Measurements from ENCODE around the gene PIP5K1B. TPM values are rescaled to one million over a fixed set of nuclear protein-coding genes. Genes with fewer than 3 reads are reported as not detected.

The PIP5K1B gene
- total and polyA plus RNA-seq, 2 donors (not counting 1 experiment from before 2014, with no cell fraction given): under 0.01 to 0.03 TPM

GRCh38 chr9:68832861-68833518, 128.0 kb downstream of the PIP5K1B start:
- H4K20me1 ChIP-seq (ENCODE audit: control insufficient read depth, extremely low read depth, insufficient read depth, low read length): no peaks in the 10 kb centered on the region
- no peaks in the 10 kb centered on the region for H3K36me3 ChIP-seq (ENCODE audit: control insufficient read depth, insufficient read depth, low read length)
- H3K9ac ChIP-seq (ENCODE audit: insufficient read depth, low read length): no peak overlapping the region
- H3K27me3 ChIP-seq (ENCODE audit: control insufficient read depth, insufficient read depth, low read length): no peaks in the 10 kb centered on the region
- no peaks in the 10 kb centered on the region for H3K4me1 ChIP-seq (ENCODE audit: control insufficient read depth, extremely low read depth, insufficient read depth, low read length)
- TF ChIP-seq CTCF (conservative IDR thresholded peaks at IDR 0.05 in 1 of 2, IDR thresholded peaks at IDR 0.05 in 1 of 2; ENCODE audit: low read depth in 1 of 2, low read length in 2 of 2): no peak
- H3K27ac ChIP-seq (ENCODE audit: insufficient read depth, low read length): no peak overlapping the region
- H3K9me3 ChIP-seq (ENCODE audit: control insufficient read depth, insufficient read depth, low read depth, low read length): no peaks in the 10 kb centered on the region
- DNase-seq (ENCODE audit: low read depth in 2 of 2): no peak
- no peak overlapping the region for H3K4me2 ChIP-seq (ENCODE audit: extremely low read depth, insufficient read depth, low read length)
- no peaks in the 10 kb centered on the region for H3K79me2 ChIP-seq (ENCODE audit: control insufficient read depth, insufficient read depth, low read length)
- no peak overlapping the region for H2AFZ ChIP-seq (ENCODE audit: low read length)
- no peak overlapping the region for H3K4me3 ChIP-seq (replicated peaks in 1 of 4; ENCODE audit: control extremely low read depth in 1 of 4, insufficient read depth in 1 of 4, low read depth in 3 of 4, low read length in 4 of 4)

- H4K20me1 ChIP-seq (ENCODE audit: control insufficient read depth, extremely low read depth, insufficient read depth, low read length): no peaks in the 10 kb centered on the region
- H3K4me3 ChIP-seq (replicated peaks in 1 of 4; ENCODE audit: control extremely low read depth in 1 of 4, insufficient read depth in 1 of 4, low read depth in 3 of 4, low read length in 4 of 4): no peak overlapping the region
- no peak overlapping the region for H3K9ac ChIP-seq (ENCODE audit: insufficient read depth, low read length)
- DNase-seq (ENCODE audit: low read depth in 2 of 2): no peak
- no peaks in the 10 kb centered on the region for H3K27me3 ChIP-seq (ENCODE audit: control insufficient read depth, insufficient read depth, low read length)
- no peaks in the 10 kb centered on the region for H3K4me1 ChIP-seq (ENCODE audit: control insufficient read depth, extremely low read depth, insufficient read depth, low read length)
- no peaks in the 10 kb centered on the region for H3K9me3 ChIP-seq (ENCODE audit: control insufficient read depth, insufficient read depth, low read depth, low read length)
- no peaks in the 10 kb centered on the region for H3K79me2 ChIP-seq (ENCODE audit: control insufficient read depth, insufficient read depth, low read length)
- H3K4me2 ChIP-seq (ENCODE audit: extremely low read depth, insufficient read depth, low read length): no peak overlapping the region
- H2AFZ ChIP-seq (ENCODE audit: low read length): no peak overlapping the region
- H3K27ac ChIP-seq (ENCODE audit: insufficient read depth, low read length): no peak overlapping the region
- TF ChIP-seq EZH2 (IDR thresholded peaks at IDR 0.05; ENCODE audit: low read length, missing control alignments) (no peak), CTCF (conservative IDR thresholded peaks at IDR 0.05 in 1 of 2, IDR thresholded peaks at IDR 0.05 in 1 of 2; ENCODE audit: low read depth in 1 of 2, low read length in 2 of 2) (no peak)
- H3K36me3 ChIP-seq (ENCODE audit: control insufficient read depth, insufficient read depth, low read length): no peaks in the 10 kb centered on the region
Measured at GRCh38 chr9:68834931-68835520, 130.0 kb downstream of the PIP5K1B start.

- Histone ChIP-seq H4K20me1 (ENCODE audit: control insufficient read depth, extremely low read depth, insufficient read depth, low read length) (no peaks in the 10 kb centered on the region), H3K79me2 (ENCODE audit: control insufficient read depth, insufficient read depth, low read length) (no peaks in the 10 kb centered on the region), H3K4me1 (ENCODE audit: control insufficient read depth, extremely low read depth, insufficient read depth, low read length) (no peaks in the 10 kb centered on the region), H3K27ac (ENCODE audit: insufficient read depth, low read length) (no peak overlapping the region), H3K36me3 (ENCODE audit: control insufficient read depth, insufficient read depth, low read length) (no peaks in the 10 kb centered on the region), H3K4me2 (ENCODE audit: extremely low read depth, insufficient read depth, low read length) (no peak overlapping the region), H3K27me3 (ENCODE audit: control insufficient read depth, insufficient read depth, low read length) (no peaks in the 10 kb centered on the region), H3K9me3 (ENCODE audit: control insufficient read depth, insufficient read depth, low read depth, low read length) (no peaks in the 10 kb centered on the region), H3K9ac (ENCODE audit: insufficient read depth, low read length) (no peak overlapping the region), H2AFZ (ENCODE audit: low read length) (no peak overlapping the region), H3K4me3 (replicated peaks in 1 of 4; ENCODE audit: control extremely low read depth in 1 of 4, insufficient read depth in 1 of 4, low read depth in 3 of 4, low read length in 4 of 4) (no peak overlapping the region)
- TF ChIP-seq EZH2 (IDR thresholded peaks at IDR 0.05; ENCODE audit: low read length, missing control alignments): no peak
- no peak for TF ChIP-seq CTCF (conservative IDR thresholded peaks at IDR 0.05 in 1 of 2, IDR thresholded peaks at IDR 0.05 in 1 of 2; ENCODE audit: low read depth in 1 of 2, low read length in 2 of 2)
- no peak for DNase-seq (ENCODE audit: low read depth in 2 of 2)
Measured at GRCh38 chr9:68836788-68837187, 131.7 kb downstream of the PIP5K1B start.

Data from fibroblast of lung (primary cell).